GM10248 (cell line): ENCODE data around the gene IL1RAPL1.
"Not testable (repeated sequence)": the region's sequence is repeated elsewhere in the genome, so short reads cannot be mapped to it uniquely, and the experiment has no call there.

Source experiments
- CTCF ChIA-PET: fragments of 300-600 bp; sonication (Branson Sonifier 250); formaldehyde crosslinking; extraction: SDS; loops from one replicate; lab custom pipeline; 2021; ENCODE audit warnings: antibody characterized with exemption; lab: Yijun Ruan, JAX
- POLR2A ChIA-PET: fragments of 350-650 bp; sonication (Branson Sonifier 250); formaldehyde crosslinking; extraction: SDS; loops from one replicate; lab custom pipeline; 2020; ENCODE audit warnings: antibody characterized with exemption; lab: Yijun Ruan, JAX
- DNase-seq: peaks from one replicate; pipeline ENCODE4 v3.0.0; 2012; ENCODE audit errors: extremely low spot score
- TF ChIP-seq, protein P1 (sequence below): IDR thresholded peaks from 2 replicates; pipeline ENCODE4 v1.5.1; 2012; ENCODE audit warnings: mild to moderate bottlenecking, low read depth; ENCODE audit errors: extremely low read depth, missing control alignments, control extremely low read depth

IL1RAPL1 gene

GRCh38 chrX:29297171-29297800 is 710.0 kb downstream of the IL1RAPL1 start:
- DNase-seq: no peak
- TF ChIP-seq, protein P1, sequence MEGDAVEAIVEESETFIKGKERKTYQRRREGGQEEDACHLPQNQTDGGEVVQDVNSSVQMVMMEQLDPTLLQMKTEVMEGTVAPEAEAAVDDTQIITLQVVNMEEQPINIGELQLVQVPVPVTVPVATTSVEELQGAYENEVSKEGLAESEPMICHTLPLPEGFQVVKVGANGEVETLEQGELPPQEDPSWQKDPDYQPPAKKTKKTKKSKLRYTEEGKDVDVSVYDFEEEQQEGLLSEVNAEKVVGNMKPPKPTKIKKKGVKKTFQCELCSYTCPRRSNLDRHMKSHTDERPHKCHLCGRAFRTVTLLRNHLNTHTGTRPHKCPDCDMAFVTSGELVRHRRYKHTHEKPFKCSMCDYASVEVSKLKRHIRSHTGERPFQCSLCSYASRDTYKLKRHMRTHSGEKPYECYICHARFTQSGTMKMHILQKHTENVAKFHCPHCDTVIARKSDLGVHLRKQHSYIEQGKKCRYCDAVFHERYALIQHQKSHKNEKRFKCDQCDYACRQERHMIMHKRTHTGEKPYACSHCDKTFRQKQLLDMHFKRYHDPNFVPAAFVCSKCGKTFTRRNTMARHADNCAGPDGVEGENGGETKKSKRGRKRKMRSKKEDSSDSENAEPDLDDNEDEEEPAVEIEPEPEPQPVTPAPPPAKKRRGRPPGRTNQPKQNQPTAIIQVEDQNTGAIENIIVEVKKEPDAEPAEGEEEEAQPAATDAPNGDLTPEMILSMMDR: no peak
- ChIA-PET POLR2A (no interaction called here), CTCF (no interaction called here)

DNA sequence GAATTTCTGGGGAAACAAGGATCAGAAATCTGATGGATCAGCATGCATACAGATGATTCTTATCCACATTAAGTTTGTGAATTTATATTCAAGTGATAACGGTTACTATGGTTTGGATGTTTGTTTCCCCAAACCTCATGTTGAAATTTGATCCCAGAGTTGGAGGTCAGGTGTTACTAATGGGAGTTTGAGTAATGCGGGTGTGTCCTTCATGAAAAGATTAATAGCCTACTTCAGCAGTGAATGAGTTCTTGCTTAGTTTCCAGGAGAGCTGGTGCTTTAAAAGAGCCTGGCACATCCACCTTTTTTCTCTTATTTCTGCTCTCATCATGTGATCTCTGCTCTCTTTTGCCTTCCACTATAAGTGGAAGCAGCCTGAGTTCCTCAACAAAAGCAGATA is 712.4 kb downstream of the IL1RAPL1 start:
- POLR2A ChIA-PET: no interaction called here
- CTCF ChIA-PET: no interaction called here
- DNase-seq: no peak
- TF ChIP-seq, protein P1: no peak

DNA sequence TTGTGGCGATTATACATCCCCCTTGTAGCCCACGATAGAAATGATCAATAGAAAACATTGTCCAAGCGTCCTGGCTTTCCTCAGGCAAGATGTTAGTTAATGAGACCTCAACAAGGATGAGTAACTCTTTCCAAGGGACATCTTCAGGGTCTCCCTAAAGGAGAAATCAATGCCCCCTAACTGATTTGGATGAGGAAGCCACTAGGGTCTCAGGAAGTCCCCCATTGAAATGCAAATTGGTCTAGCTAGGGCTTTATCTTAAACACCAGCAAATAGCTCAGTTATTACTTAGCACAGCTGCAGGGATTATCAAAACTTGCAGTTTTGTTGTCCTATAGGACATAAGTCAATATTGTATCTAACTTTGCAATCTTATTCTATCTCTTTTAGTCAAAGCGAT is 721.5 kb downstream of the IL1RAPL1 start:
- TF ChIP-seq, protein P1: no peak
- ChIA-PET POLR2A (no interaction called here), CTCF (no interaction called here)
- DNase-seq: no peak

DNA sequence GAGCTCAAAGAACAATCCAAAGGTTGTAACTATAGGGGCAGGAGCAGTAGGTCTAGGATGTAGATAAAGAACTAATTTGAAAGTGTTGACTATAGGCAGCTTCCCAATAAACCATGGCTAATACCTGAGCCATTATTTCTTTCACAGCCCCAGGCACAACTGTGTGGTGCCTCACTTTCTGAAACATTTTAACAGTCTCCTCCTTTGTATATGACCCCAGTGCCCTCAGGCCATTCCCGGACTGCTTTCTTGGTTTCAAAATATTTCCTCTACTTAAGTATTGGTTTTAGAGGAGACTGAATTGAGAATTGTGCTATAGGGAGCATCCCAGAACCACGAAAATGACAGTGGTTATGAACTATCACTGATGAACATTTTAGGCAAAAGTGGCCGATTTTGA is 728.7 kb downstream of the IL1RAPL1 start:
- ChIA-PET POLR2A (no interaction called here), CTCF (no interaction called here)
- TF ChIP-seq, protein P1: no peak
- no peak for DNase-seq

DNA sequence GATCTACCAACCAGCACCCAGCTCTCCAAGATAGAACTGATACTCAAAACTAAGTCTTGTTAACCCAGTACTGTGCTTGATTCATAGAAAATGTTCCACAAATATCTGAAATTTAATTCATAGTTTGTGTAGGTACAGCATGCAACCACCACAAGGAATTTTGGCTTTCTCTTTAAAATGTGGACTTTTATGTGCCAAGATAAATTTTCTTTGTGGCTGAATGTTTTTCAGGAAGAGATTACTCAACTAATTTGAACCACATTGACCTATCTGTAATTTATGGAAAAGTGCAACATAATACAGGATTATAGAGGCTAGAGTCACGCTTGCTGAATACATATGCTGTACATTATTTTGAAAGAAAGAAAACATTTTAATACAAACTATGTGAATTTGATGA is 730.8 kb downstream of the IL1RAPL1 start:
- POLR2A ChIA-PET: no interaction called here

GRCh38 chrX:29332429-29332828 is 745.2 kb downstream of the IL1RAPL1 start:
- POLR2A ChIA-PET, DNase-seq, CTCF ChIA-PET: not testable (repeated sequence)

More for the DNA sequence above, 730.8 kb downstream of the IL1RAPL1 start:
- CTCF ChIA-PET: no interaction called here
- TF ChIP-seq, protein P1: no peak
- no peak for DNase-seq

- DNase-seq, POLR2A ChIA-PET, CTCF ChIA-PET: not testable (repeated sequence)
These were observed 745.8 kb downstream of the IL1RAPL1 start for GRCh38 chrX:29333091-29333490.

- TF ChIP-seq, protein P1: no peak
- POLR2A ChIA-PET: no interaction called here
- DNase-seq: no peak
- CTCF ChIA-PET: interaction anchor here (1.5 kb wide), 1 partner anchor 130 kb away, joined by 3 read pairs; no protein-coding TSS in a partner anchor
These were observed 761.0 kb downstream of the IL1RAPL1 start for GRCh38 chrX:29348288-29348687.
